OCI-LY7 (cell line): ENCODE results near the gene CRYGN. TPM values are rescaled to one million over a fixed set of nuclear protein-coding genes. Genes with fewer than 3 reads are reported as not detected.

ENCODE experiments used
- BruUV-seq: library from RNA; stranded (reverse); fragments of 400-500 nt; replicated peaks from 2 replicates; lab custom pipeline; 2021; lab: Mats Ljungman, UMichigan
- CTCF ChIA-PET: fragments of 300-600 bp; sonication (Branson Sonifier 250); formaldehyde crosslinking; loops from one replicate; lab custom pipeline; 2022; ENCODE audit warnings: antibody characterized with exemption; ENCODE audit not compliant: unreplicated experiment; lab: Charles Lee
- POLR2A ChIA-PET: fragments of 300-600 bp; sonication (Branson Sonifier 250); formaldehyde crosslinking; loops from one replicate; lab custom pipeline; 2022; ENCODE audit warnings: antibody characterized with exemption; lab: Charles Lee
- DNase-seq: peaks from one replicate; pipeline ENCODE4 v3.0.0-alpha.2; 2015; ENCODE audit warnings: low spot score
- H2AFZ ChIP-seq: fragments of 200-600 bp; sonication (generic), shearing (Covaris generic); 2 replicates; pipeline ENCODE4 v1.6.1; 2014; ENCODE audit warnings: mild to moderate bottlenecking, antibody characterized with exemption, low read length, moderate library complexity
- H3K27ac ChIP-seq: fragments of 200-600 bp; sonication (generic); 2 replicates; pipeline ENCODE4 v1.5.1; 2014; ENCODE audit warnings: mixed run types, low read depth, mild to moderate bottlenecking, moderate library complexity, low read length, inconsistent platforms; ENCODE audit not compliant: poor library complexity, severe bottlenecking
- H3K36me3 ChIP-seq: fragments of 200-600 bp; sonication (generic); 2 replicates; pipeline ENCODE4 v1.6.1; 2014; ENCODE audit warnings: mild to moderate bottlenecking, antibody characterized with exemption, low read length, moderate library complexity, mixed read lengths; ENCODE audit not compliant: insufficient read depth
- H3K4me1 ChIP-seq: fragments of 200-600 bp; sonication (generic); 2 replicates; pipeline ENCODE4 v1.5.1; 2014; ENCODE audit warnings: mild to moderate bottlenecking, low read length; ENCODE audit not compliant: insufficient read depth, poor library complexity, severe bottlenecking
- H3K4me2 ChIP-seq: fragments of 200-600 bp; sonication (generic); 2 replicates; pipeline ENCODE4 v1.6.1; 2014; ENCODE audit warnings: mild to moderate bottlenecking, low read length
- H3K4me3 ChIP-seq: fragments of 200-600 bp; sonication (generic); 2 replicates; pipeline ENCODE4 v1.5.1; 2014; ENCODE audit warnings: mild to moderate bottlenecking, low read depth, low read length; ENCODE audit not compliant: poor library complexity, severe bottlenecking
- H3K79me2 ChIP-seq: fragments of 200-600 bp; sonication (generic); 2 replicates; pipeline ENCODE4 v1.6.1; 2016; ENCODE audit warnings: low read depth, mild to moderate bottlenecking, low read length, moderate library complexity, mixed read lengths; ENCODE audit not compliant: insufficient read depth
- H3K9me2 ChIP-seq: fragments of 200-600 bp; sonication (generic); 2 replicates; pipeline ENCODE4 v1.6.1; 2016; ENCODE audit warnings: mild to moderate bottlenecking, low read length, mixed read lengths; ENCODE audit not compliant: insufficient read depth
- H3K9me3 ChIP-seq: fragments of 200-600 bp; sonication (generic); 2 replicates; pipeline ENCODE4 v1.6.1; 2014; ENCODE audit warnings: mild to moderate bottlenecking, mixed run types, low read length, mixed read lengths
- H4K20me1 ChIP-seq: fragments of 200-600 bp; sonication (generic); 2 replicates; pipeline ENCODE4 v1.6.1; 2014; ENCODE audit warnings: mild to moderate bottlenecking, antibody characterized with exemption, low read length, moderate library complexity, mixed read lengths; ENCODE audit not compliant: insufficient read depth
- EZH2phosphoT487 ChIP-seq: fragments of 200-600 bp; sonication (generic); IDR thresholded peaks from 2 replicates; pipeline ENCODE4 v1.6.1; 2018; ENCODE audit warnings: low read depth, borderline replicate concordance, mild to moderate bottlenecking, mixed run types, antibody characterized with exemption, low read length, moderate library complexity, mixed read lengths
- intact Hi-C: fragments of 100-400 bp; cut with micrococcal nuclease; formaldehyde crosslinking; loops from one replicate; pipeline ENCODE4 v1.10.0; 2022; ENCODE audit not compliant: unreplicated experiment
- total RNA-seq, 2 experiments: library from RNA; depleted of rRNA in 1 of 2; stranded (reverse); fragments of >200 nt in 1 of 2; shearing (Covaris generic) in 1 of 2; gene quantifications; 2 replicates each; pipeline ENCODE4 v1.2.3, GENCODE V29; 2014 to 2022
- TF ChIP-seq, protein P1 (sequence below): fragments of 200-600 bp; sonication (generic); conservative IDR thresholded peaks from 2 replicates; pipeline ENCODE4 v1.5.1; 2014; ENCODE audit warnings: mild to moderate bottlenecking, antibody characterized with exemption, low read length, moderate library complexity, mixed read lengths

Gene CRYGN
- total RNA-seq, 2 experiments from 2014 or later: 0.09 TPM; not detected in 1

DNA sequence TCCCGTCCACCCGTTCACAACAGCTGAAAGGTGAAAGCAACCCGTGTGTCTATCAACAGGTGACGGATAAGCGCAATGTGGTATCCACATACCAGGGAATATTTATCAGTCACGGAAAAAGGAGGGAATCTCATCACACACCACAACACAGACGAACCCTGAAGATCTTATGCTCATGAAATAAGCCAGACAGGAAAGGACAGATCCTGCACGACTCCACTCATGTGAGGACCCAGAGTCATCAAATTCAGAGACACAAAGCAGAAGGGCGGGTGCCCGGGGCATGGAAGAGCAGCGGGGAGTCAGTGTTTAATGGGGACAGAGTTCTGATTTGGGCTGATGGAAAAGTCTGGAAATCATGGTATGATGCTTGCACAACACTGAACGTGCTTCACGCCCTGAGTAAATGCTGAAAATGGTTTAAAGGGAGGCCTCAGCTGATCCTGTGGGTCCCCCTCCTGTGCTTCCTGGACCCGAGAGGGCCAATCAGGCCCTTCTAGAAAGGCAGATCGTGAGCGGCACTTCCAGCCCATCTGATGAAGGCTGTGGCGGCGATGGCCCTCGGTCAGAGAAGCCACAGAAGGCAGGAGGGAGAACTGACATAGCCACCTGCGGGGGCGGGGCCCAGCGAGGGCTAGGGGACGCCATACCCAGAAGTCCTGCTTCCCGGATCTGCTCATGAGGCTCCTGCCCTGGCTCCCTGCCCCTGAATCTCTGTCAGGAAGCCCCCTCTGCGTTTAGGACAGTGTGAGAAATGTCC lies 49.2 kb downstream of the CRYGN start:
- intact Hi-C loops: no loop called here
- no peak for DNase-seq
- Histone ChIP-seq H3K4me3 (no peak overlapping the region), H3K9me3 (no peaks in the 10 kb centered on the region), H2AFZ (no peak overlapping the region), H3K4me1 (no peaks in the 10 kb centered on the region), H3K4me2 (no peak overlapping the region), H3K36me3 (no peaks in the 10 kb centered on the region), H3K27ac (no peak overlapping the region), H4K20me1 (no peaks in the 10 kb centered on the region), H3K79me2 (no peaks in the 10 kb centered on the region), H3K9me2 (no peaks in the 10 kb centered on the region)
- POLR2A ChIA-PET: interaction anchor here (1.1 kb wide), 1 partner anchor 11 kb away, joined by 3 read pairs; no protein-coding TSS in a partner anchor
- TF ChIP-seq, protein P1, sequence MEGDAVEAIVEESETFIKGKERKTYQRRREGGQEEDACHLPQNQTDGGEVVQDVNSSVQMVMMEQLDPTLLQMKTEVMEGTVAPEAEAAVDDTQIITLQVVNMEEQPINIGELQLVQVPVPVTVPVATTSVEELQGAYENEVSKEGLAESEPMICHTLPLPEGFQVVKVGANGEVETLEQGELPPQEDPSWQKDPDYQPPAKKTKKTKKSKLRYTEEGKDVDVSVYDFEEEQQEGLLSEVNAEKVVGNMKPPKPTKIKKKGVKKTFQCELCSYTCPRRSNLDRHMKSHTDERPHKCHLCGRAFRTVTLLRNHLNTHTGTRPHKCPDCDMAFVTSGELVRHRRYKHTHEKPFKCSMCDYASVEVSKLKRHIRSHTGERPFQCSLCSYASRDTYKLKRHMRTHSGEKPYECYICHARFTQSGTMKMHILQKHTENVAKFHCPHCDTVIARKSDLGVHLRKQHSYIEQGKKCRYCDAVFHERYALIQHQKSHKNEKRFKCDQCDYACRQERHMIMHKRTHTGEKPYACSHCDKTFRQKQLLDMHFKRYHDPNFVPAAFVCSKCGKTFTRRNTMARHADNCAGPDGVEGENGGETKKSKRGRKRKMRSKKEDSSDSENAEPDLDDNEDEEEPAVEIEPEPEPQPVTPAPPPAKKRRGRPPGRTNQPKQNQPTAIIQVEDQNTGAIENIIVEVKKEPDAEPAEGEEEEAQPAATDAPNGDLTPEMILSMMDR: no peak
- TF ChIP-seq EZH2phosphoT487: no peak
- CTCF ChIA-PET: no interaction called here
- no TSS peak for BruUV-seq

DNA sequence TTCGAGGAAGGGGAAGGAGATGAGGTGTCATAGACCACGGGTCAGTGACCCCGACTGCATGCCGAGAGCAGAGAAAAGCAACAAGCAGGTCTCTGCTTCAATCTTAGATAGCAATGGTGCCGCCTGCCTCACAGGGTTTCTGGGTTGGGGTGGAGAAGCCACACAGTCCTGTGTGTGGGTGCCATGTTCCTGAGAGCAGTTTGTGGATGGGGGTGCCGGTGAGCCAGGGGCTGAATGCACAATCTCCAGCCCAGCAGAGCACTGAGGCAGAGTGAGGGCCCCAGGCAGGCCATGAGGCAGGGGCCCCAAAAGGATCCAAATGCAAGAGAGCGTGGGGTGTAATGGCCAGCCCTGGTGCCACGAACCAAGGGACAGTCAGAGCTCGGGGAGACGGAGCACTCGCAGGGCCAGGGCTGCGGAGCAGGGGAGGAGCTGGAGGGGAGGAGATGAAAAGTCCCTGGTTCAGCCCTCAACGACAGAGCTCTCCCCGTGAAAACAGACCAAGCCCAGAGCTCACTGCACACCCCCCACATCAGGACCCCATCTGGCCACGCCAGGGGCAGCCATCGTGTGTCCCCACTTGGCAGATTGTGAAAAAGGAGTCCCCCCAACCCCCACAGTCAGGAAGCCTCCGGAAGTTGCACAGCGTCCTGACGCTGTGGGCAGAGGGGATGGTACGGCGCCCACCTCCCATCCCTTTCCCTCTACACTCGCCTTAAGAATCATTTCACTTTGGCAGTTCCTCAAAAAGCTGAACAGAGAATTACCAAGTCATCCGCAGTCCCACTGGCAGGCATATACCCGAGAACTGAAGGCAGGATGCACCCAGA lies 50.0 kb downstream of the CRYGN start:
- no peak overlapping the region for H3K4me2 ChIP-seq
- CTCF ChIA-PET: no interaction called here

More for the DNA sequence above, 50.0 kb downstream of the CRYGN start:
- Histone ChIP-seq H3K27ac (no peak overlapping the region), H3K79me2 (no peaks in the 10 kb centered on the region), H3K4me1 (no peaks in the 10 kb centered on the region), H3K36me3 (no peaks in the 10 kb centered on the region), H2AFZ (no peak overlapping the region), H3K9me3 (no peaks in the 10 kb centered on the region), H3K9me2 (no peaks in the 10 kb centered on the region), H3K4me3 (no peak overlapping the region), H4K20me1 (no peaks in the 10 kb centered on the region)
- intact Hi-C loops: no loop called here
- no peak for TF ChIP-seq EZH2phosphoT487
- TF ChIP-seq, protein P1: no peak
- POLR2A ChIA-PET: interaction anchor here (1.1 kb wide), 1 partner anchor 10 kb away, joined by 3 read pairs; no protein-coding TSS in a partner anchor
- DNase-seq: no peak
- no TSS peak for BruUV-seq
